GM18526 (cell line): ENCODE data around the gene SIDT1.

Experiments
- POLR2A ChIP-seq: IDR thresholded peaks from 3 replicates; pipeline ENCODE4 v1.6.1; 2011; ENCODE audit not compliant: insufficient read length; ENCODE audit errors: extremely low read depth

The SIDT1 gene

DNA sequence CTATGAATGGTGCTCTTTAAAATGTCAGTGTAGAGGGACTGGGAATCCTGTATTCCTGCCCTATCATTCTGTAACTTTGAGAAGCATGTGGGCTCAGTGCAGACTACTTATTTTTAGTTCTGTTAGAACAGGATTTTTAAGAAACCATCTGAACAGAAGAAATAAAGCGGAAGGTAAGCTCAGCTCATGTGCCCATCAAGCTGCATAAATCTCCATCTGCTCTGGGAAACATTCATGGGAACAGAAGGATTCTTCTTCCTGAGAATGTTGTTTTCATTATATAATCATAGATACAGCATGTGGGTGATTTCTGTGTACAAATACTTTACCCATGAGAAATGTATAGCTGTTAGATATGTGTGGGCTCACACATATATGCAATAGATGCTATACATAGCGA lies 69.9 kb downstream of the SIDT1 start:
- no peak for TF ChIP-seq POLR2A

DNA sequence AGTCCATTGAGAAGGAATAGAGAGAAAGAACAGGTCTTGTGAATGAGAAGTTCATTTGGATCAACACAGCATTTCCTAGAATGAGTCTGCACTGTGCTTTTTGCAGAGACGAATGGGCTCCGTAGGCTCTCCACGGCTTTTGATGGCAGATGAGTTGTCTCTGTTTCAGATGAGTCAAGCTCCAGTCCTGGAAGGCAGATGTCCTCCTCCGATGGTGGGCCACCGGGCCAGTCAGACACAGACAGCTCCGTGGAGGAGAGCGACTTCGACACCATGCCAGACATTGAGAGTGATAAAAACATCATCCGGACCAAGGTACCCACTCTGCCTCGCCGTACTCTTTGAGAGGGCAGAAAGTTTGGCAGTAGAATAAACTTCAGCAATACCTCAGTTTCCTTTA lies 70.5 kb downstream of the SIDT1 start:
- TF ChIP-seq POLR2A = no peak

DNA sequence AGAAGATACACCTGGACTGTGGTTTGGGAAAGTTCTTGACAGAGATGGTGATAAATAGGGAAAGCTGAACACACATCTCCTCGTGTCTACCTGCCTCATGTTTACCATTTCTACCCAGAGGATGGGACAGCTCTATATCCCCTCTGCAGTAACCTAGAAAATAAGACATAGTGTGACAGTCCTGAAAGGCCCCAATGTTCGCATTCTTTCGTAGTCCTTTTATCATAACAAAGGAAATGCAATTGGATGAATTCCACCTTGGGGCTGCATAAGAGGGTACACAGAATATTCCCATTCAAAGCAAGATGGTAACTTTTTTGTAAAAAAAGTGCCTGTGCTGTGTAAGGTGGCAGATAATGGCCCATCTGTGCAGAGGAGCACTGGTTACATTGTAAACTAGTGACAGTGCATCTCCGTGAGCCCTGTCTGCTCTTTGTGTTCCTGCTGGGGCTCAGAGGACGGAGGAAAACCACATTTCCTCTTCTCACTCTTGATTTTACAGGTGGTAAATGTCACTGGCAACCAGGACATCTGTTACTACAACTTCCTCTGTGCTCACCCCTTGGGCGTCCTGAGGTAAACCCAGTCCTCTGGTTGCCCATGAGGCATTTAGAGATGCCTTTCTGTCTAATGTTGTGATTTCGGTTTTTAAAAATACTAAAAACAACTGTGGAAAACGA lies 74.3 kb downstream of the SIDT1 start:
- no peak for TF ChIP-seq POLR2A

DNA sequence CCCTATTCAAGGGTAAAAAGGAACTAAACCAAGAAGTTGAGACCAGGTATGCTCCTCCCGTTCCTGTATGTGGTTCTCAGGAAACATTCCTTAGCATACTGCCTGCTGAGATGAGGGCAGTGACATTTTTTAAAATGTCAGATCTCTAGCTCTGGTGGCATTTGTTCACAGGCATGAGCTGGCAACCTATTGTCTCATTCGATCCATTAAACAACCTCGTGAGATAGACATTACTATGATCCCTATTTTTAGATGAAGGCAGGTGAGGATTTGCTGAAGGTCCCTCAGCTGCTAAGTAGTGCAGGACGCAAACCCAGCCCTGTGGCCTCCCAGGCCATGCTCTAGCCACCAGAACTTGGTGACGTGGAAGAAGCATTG lies 74.9 kb downstream of the SIDT1 start:
- TF ChIP-seq POLR2A = no peak

DNA sequence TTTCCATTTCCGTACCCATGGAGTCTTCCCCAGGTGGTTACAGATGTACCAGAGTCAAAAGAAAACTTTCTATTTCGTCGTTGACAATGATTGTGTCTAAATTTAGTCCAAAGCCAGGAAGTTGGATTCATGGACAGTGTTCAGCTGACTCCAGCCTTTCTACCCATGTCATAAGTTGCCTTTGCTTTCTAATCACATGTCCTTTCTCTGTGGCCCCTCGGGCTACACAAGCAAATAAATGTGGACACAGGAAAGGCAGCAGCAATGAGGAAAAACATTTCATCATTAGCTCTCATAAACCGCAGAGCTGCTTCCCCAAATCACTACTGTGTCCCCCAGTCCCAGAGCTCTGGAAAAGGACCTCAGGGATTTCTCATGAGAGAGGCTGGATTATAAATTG lies 82.0 kb downstream of the SIDT1 start:
- no peak for TF ChIP-seq POLR2A

DNA sequence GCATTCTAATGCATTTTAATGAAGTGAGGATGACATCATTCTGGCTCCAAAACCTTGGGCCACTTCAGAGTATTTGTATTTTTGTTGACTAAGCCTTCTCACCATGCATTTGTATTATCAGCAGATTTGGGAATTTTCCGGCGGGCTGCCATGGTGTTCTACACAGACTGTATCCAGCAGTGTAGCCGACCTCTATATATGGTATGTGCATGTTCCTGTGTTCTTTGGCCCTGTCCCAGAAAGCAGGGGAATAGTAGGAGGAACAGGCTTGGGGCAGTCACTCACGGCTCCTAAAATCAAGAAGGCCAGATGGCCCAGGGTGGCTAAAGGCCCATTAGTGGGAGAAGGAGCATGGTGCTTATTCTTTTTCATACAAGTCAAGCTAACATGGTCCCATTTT lies 83.6 kb downstream of the SIDT1 start:
- no peak for TF ChIP-seq POLR2A

DNA sequence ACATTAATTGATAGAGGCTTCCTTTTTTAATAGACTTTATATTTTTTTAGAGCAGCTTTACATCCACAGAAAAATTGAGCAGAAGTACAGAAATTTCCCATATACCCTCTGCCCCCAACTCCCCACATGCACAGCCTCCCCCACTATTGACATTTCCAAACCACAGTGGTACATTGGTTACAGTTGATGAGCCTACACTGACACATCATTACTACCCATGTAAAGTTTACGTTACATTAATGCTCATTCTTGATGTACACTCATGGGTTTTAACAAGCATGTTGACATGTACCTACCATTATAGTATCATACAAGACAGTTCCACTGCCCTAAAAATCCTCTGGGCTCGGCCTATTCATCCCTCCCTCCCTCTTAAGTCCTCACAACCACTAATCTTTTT lies 85.4 kb downstream of the SIDT1 start:
- TF ChIP-seq POLR2A = no peak

DNA sequence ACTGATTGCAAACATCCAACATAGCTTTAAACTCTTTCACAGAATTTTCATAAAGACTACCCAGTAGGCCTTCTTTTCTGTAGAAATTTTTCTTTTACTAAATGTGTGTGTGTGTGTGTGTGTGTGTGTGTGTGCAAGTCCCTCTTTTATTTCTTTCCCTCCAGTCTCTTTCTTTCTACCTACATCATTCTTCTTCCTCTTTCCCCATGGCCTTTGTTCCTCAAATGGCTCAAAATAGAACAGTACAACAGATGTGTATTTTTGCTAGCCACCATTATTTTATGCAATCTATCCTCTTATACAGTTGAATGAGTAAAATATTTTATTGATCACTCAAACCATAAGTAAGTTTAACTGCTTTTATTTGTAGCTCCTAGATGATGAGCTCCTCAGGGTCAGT lies 87.7 kb downstream of the SIDT1 start:
- no peak for TF ChIP-seq POLR2A

DNA sequence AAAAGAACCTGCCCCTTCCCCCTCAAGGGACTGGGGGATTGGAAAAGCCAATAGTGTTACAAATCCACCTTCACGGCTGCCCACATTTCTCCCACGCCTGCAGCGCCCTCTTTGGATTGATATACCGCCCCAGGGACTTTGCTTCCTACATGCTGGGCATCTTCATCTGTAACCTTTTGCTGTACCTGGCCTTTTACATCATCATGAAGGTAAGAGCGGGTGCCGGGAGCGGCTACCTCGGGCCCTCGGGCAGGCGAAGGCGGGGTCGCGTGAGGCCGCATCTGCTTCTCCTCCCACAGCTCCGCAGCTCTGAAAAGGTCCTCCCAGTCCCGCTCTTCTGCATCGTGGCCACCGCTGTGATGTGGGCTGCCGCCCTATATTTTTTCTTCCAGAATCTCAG lies 91.0 kb downstream of the SIDT1 start:
- TF ChIP-seq POLR2A = no peak

DNA sequence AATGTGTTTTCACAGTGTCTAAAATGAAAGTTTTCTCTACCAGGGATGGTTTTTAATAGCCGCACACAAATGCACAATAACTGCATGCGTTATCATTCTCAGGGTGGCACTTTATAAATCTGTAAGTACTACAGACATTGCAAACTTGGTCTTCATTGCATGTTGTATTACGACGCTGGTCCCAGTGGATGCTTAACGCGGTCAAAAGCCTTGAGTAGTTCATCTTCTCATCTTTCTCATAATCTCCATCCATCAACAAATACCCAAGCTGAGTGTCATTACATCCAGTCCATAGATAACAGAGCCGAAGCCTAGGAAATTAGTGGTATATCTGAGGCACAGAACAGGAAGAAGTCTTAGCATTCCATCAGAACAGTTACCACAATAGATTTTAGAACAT lies 91.5 kb downstream of the SIDT1 start:
- no peak for TF ChIP-seq POLR2A

DNA sequence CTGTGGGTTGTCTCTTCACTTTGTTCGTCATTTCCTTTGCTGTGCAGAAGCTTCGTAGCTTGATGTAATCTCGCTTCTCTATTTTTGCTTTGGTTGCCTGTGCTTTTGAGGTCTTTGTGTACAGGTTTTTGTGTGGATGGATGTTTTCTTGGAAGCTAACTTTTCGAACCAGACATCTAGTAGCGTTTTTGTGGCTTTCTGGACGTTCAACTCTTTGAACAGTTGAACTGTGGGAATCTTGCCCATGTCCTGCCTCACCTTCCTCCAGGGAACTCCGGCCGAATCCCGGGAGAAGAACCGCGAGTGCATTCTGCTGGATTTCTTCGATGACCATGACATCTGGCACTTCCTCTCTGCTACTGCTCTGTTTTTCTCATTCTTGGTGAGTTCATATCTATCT lies 93.5 kb downstream of the SIDT1 start:
- no peak for TF ChIP-seq POLR2A

DNA sequence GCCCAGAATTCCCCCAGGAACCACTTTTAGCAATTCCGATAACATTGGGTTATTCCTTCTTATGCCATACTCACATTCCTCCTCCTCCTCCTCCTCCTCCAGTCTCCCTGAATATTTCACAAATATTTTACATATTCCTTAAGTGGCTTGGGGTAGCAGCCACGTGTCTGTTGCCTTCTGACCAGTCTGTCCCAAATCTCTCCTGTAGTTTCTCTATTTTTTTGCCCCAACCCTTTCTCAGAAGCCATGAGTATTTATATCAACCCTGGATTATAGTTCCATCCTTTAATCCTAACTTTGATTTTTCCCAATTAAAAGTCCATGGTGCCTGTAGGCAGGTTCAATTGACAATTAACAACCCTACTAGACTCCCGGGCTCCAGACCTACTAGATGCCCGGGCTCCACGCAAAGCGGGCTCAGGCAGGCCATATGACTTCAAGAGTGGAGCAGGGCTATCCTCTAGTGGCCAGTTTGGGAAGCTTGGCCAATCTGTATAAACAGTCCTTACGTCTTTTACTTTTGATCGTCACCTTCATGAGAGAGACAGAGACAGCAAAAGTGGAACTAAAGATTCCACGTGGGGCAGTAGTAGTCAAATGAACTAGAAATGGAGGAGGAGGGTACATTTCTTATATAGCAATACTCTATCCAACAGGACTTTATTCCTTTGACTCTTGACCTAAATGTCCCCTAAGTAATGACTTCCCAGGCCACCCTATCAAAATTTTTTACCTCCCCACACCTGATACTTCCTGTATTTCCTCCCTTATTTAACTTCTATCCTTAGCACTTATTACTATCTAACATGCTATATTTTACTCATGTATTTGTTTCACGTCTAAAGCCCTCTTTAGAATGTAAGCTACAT lies 94.4 kb downstream of the SIDT1 start:
- no peak for TF ChIP-seq POLR2A

DNA sequence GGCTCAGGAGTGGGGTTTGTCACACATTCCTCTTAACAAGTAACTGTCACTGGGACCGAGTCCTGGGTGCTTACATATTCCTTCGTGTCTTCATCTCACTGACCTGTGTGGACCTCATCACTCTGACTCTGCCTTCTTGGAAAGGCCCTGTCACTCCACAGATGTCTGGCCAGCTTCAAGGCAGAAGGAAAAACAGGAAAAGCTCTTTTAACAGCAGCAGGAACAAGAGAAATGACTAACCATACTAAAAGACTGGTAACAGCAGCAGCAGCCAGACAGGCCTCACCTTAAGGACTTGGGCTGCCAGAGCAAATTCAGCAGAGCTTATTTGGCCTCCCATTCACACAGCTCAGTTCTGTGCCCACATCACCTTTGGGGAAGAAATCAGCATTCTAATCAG lies 96.0 kb downstream of the SIDT1 start:
- TF ChIP-seq POLR2A = no peak

DNA sequence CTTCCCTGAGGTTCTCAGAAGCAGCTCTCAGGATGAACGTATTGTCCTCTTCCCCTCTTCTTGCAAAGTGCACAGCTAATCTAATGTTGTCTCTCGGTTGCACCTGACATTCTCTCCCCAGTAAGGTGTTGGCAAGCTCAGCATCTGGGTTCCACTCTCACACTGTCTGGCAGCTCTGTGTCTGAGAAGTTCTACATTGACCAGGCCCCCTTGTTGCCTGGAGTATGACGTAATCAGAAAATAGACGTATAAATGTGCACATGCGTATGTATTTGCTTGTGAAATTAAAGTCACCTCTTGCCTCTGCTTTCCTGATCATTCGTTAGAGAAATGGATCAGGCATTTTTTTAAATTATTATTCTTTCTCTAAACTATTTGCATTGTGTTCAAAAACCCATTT lies 96.4 kb downstream of the SIDT1 start:
- TF ChIP-seq POLR2A = no peak

DNA sequence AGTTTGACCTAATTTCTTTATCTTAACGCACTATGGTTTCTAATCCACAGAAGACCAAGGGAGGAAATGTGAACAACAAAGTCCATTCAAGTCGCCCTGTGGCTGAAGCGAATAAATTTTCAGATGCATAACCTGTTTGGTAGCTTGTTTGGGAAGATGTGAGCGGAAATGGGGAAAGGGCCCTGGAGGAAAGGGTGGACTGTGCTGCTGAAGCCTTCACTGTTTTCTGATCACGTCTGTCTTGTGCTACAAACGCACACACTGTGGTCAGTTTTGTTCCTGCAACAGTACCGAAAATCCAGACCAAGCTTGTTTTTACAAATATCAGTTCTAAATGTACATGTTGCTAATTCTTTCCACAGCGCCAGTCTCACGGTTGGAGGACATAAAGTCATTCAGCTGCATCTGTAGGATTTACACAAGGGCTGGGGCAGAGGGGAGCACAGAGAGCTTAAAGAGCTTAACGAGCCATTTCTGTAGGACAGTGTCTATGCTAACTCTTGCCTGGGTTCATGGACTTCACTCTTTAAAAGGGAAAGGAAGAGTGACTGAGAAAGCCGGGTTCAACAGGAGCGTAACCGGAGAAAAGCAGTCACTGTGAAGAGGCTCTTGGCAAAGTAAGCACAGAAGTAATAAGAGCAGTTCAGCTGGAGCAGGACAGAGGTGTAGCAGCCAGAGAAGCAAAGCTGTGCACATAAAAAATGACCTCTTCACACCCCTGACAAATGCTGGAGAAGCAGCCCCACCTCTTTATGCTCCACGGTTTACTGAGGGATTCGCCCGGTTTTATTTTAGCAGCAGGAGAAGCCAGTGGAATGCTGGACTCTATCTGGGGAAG lies 97.4 kb downstream of the SIDT1 start:
- TF ChIP-seq POLR2A = no peak
